Measurements from ENCODE around the gene CYB561D2.
A peak's percentile ranks its signal among the peaks of the same experiment; 100 is the strongest.

DNA sequence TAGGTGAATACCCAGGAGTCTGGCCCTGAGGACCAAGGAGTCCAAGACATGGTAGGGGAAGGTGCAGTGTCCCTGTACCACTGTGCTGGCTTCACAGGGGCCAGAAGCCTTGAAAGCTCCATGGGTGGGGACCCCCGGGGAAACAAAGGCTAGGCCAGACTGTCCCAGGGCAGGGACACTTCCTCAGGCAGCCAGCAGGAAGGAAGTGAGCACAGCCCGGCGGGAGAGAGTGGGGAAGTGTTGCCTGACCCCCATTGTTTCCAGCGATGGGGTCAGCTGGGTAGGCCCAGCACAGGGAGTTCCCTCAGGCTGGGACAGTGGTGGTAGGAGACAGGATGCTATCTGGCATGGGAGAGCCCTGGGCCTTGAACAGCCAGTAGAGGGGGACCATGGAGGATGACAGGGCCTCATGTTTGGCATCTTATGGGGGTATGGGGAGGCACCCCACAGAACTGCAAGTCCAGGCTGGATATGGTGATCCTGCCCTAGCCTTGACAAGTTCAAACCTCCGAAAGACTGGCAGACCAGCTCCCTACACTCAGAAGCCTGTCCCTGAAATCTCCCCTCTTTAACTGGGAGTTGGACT, 27.0 kb upstream of the CYB561D2 start:
- TF ChIP-seq, protein P1, sequence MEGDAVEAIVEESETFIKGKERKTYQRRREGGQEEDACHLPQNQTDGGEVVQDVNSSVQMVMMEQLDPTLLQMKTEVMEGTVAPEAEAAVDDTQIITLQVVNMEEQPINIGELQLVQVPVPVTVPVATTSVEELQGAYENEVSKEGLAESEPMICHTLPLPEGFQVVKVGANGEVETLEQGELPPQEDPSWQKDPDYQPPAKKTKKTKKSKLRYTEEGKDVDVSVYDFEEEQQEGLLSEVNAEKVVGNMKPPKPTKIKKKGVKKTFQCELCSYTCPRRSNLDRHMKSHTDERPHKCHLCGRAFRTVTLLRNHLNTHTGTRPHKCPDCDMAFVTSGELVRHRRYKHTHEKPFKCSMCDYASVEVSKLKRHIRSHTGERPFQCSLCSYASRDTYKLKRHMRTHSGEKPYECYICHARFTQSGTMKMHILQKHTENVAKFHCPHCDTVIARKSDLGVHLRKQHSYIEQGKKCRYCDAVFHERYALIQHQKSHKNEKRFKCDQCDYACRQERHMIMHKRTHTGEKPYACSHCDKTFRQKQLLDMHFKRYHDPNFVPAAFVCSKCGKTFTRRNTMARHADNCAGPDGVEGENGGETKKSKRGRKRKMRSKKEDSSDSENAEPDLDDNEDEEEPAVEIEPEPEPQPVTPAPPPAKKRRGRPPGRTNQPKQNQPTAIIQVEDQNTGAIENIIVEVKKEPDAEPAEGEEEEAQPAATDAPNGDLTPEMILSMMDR (IDR thresholded peaks at IDR 0.05), result peak in 5 of 6 experiments; percentile 18 to 72 (median 49)
- TF ChIP-seq POLR2A (IDR thresholded peaks at IDR 0.05), result peak in 2 of 4 donors; percentile 12 to 23
- TF ChIP-seq EP300 (IDR thresholded peaks at IDR 0.05), result peak; percentile 85 to 99 (median 96)

All from upper lobe of left lung (tissue), 4 donors.